Embryonic facial prominence (tissue), 1 donor: Measurements from ENCODE around the gene SPAG4.
A peak's percentile ranks its signal among the peaks of the same experiment; 100 is the strongest.

ENCODE experiments used
- DNase-seq: peaks from one replicate; pipeline ENCODE4 v3.0.0-alpha.2; 2016; ENCODE audit errors: extremely low spot score

The SPAG4 gene, protein sequence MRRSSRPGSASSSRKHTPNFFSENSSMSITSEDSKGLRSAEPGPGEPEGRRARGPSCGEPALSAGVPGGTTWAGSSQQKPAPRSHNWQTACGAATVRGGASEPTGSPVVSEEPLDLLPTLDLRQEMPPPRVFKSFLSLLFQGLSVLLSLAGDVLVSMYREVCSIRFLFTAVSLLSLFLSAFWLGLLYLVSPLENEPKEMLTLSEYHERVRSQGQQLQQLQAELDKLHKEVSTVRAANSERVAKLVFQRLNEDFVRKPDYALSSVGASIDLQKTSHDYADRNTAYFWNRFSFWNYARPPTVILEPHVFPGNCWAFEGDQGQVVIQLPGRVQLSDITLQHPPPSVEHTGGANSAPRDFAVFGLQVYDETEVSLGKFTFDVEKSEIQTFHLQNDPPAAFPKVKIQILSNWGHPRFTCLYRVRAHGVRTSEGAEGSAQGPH

DNA sequence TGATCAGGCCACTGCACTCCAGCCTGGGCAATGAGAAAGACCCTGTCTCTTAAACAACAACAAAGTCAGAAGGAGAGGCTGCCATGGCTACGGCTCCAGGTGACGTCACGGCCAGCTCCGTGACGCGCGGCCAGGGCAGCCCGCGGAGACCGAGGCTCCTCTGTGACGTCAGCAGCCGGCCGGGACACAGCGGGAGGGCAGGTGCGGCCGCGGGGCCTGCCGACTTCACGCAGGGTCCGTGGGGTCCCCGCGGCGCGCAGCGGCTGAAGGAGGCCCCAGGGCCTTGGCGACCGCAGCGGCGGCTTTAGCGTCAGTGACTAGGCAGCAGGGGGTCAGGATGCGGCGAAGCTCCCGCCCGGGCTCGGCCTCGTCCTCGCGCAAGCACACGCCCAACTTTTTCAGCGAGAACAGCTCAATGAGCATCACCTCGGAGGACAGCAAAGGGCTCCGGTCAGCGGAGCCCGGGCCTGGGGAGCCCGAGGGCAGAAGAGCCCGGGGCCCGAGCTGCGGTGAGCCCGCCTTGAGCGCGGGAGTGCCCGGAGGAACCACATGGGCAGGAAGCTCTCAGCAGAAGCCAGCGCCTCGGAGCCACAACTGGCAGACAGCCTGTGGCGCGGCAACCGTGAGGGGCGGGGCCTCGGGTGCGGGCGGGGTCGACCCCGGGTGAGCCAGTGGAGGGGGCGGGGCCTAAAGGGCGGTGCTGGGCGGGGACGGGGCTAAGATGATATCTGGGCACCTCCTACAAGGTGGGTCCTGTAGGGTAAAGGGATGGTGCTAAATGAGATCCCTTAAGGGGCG lies at the start of gene SPAG4:
Gene SPAG4, plus strand, starts transcription at position 163 of the 798 bp plus-strand sequence. Its CDS starts 175 bp downstream, at position 338.
- DNase-seq = peak; percentile 79

DNA sequence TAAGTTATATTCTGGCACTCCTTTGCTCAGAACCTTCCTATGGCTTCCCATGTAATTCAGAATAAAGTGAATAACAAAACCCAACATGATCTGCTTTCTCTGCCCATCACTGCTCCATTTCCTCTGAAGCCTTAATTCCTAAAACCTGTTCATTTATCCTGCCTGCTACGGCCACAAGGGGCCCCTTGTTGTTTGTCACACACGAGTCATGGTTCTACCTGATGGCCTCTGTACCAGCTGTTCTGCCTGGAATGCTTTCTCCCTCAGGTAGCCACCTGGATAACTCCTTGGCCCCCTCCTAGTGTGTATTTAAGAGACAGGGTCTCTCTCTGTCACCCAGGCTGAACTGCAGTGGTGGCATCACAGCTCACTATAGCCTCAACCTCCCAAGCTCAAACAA lies 47.0 kb upstream of the SPAG4 start:
- DNase-seq = no peak

DNA sequence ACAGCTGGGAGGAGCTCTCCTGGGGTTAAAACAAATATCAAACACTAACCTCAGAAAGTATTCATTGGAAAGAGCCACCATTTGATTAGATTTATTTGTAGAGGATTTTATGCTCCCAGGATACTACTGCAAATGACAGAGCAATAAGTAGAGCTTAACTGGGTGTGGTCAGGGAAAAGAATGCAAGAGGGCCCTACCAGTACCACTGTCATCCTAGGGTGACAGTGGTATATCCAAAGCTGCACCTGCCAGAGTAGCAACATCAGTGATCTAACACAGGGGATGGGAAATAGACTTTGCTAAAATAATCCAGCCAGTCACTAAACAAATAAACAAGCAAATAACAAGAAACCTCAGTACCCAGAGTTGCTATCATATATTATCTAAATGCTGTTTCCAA lies 44.1 kb upstream of the SPAG4 start:
- DNase-seq = no peak

DNA sequence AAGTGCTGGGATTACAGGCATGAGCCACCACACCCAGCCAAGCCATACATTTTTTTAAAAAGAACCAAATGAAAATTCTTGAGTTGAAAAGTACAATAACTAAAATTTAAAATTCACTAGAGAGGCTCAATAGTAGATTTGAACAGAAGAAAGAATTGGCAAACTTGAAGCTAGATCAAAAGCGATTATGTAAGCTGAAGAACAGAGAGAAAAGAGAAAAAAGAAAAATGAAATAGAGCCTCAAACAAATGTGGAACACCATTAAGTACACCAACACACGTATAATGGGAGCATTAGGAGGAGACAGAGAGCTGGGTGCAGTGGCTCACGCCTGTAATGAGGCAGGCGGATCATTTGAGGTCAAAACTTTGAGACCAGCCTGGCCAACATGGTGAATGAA lies 42.8 kb upstream of the SPAG4 start:
- DNase-seq = no peak

DNA sequence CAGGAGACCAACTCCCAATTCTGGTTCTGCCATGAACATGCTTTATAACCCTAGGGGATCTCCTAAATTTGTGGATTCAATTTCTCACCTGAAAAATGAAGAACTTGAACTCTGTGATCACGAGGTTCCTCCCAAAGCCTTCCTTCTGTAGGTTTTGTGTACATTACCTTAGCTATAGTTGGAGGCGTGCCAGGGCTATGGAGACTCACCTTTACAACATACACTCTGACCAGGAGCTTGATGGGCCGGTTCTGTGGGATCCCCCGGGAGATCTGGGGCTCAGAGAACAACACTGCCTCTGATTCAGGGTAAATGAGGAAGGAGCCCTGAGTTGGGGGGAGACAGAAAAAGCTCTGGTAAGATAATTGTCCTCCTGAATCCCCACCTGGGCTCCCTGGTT lies 39.7 kb upstream of the SPAG4 start:
- no peak for DNase-seq

DNA sequence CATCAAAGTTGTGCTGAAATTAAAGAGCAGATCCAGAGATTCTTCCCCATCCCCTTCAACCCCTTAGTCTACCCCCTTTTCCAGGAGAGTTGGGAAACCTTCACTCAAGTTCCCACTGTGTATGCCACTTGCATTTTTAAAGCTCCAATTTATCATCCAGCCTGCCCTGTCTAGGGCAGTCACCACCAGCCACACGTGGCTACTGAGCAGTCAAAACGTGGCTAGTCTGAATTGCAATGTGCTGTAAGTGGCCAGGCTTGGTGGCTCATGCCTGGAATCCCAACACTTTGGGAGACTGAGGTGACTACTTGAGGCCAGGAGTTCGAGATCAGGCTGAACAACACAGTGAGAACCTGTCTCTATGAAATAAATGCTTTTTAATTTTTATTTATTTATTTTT lies 38.8 kb upstream of the SPAG4 start:
- DNase-seq = no peak

DNA sequence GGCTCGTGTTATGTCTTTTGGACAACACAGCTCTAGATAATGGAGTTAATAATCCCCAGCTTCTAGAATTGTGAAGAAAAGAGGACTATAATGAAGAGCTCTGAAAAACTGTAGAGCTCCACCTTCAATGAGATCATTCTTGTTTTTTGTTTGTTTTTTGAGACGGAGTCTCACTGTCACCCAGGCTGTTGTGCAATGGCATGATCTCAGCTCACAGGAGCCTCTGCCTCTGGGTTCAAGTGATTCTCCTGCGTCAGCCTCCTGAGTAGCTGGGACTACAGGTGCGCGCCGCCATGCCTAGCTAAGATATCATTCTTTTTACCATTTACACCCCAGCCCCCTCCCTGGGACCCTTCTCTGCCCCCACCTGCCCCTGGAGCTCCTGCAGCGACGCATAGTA lies 37.2 kb upstream of the SPAG4 start:
- no peak for DNase-seq

DNA sequence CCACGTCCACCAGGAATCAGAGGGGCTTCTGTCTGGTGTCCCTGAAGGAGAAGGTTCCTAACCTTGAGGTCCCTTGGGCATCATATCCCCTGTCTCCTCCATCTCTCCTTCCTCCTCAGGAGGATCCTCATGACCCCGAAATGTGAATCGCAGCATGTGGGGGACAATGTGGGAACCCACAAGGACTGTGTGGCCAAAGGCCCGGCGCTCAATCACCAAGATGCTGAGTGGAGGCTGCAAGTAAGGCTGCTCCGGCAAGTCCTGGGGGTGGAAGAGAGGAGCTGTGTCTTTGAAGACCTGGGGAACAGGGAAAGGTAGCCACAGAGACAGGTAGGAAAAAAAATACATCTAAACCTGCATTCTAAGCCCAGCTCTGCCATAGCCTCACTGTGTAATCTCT lies 36.4 kb upstream of the SPAG4 start:
- DNase-seq = no peak

DNA sequence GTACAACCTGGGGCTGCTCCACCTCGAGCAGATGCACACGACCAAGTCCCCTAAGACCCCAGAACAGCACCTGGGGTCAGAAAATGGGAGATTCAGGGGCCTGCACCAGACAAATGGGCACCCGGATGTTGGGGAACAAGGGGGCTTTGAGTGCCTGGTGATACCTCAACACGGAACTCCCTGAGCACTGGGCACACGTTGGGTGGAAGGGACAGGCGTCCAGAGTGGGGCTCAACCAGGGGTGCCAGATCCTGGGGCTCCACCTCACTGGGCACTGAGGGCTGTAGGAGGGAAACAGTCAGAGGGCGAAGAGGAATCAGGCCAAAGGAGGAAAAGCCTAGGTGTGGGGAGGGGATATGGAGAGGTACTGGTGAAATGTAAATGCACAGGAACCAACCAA lies 33.5 kb upstream of the SPAG4 start:
- DNase-seq = no peak

DNA sequence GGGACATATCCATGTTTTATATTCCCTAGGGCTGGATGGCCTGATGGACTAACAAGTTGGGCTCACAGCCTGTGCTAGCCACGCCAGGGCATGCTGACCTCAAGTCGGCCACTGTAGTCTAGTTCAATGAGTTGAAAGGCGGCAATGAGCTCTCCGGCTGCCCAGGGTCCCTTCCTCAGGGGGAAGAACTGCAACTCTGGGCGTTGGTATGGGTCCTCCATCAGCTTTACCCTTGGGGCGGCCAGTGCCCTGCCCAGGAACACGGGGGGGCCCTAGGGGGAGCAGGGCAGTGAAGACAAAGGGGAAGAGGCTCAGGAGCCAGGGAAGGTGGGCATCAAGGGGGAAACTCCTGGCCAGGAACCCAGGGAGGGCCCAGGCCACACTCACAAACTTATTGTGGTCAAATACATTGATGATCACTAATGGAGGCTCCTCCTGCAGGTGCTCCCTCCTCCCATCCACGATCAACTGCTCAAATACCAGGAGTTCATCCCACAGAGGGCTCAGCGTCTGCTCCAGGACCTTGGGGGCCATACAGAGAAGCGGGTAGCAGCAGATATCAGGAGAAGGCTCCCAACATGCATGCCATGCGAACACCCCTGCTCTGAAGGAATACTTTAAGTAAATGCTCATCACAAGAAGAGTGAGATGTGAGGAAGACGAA lies 32.8 kb upstream of the SPAG4 start:
- no peak for DNase-seq

DNA sequence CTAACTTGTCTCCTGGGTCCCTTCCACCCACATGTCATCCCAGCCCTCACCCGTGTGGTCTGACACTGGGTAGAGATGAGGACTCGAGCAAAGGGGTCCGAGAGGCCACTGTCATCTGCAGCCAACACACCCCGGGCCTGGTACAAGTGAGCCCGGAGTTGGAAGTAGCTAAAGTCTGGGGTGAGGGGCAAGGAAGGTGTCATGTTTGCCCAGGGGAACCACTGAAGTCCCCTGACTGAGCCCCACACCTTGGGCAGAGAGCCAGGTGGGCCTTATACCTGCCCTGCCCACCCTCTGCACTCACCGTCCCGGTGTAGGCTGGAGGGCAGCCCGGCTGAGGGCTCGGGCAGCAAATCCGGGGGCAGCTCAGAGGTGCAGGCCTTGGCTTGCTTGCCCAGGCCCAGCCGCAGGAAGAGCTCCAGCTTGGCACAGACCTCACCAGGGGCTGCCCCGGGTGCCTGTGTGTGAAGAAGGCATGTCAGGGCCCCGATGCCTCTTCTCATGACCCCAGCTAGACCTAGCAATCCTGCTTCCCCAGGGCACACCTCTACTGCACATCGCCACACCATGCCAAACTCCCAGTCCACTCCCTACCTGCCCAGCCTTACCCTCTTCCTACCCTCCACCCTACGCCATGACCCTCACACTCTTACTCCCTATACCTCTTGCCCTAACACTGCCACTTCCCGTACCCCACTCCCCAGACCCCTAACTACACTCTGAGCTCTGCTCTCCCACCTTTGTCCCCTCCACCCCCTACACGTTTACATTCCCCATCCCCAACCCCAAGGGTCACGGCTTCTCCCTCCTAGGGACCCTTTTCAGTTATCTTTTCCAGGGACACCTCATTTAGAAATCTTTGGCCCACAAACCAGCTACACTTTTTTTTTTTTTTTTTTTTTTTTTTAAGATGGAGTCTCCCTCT lies 31.7 kb upstream of the SPAG4 start:
- DNase-seq = no peak

DNA sequence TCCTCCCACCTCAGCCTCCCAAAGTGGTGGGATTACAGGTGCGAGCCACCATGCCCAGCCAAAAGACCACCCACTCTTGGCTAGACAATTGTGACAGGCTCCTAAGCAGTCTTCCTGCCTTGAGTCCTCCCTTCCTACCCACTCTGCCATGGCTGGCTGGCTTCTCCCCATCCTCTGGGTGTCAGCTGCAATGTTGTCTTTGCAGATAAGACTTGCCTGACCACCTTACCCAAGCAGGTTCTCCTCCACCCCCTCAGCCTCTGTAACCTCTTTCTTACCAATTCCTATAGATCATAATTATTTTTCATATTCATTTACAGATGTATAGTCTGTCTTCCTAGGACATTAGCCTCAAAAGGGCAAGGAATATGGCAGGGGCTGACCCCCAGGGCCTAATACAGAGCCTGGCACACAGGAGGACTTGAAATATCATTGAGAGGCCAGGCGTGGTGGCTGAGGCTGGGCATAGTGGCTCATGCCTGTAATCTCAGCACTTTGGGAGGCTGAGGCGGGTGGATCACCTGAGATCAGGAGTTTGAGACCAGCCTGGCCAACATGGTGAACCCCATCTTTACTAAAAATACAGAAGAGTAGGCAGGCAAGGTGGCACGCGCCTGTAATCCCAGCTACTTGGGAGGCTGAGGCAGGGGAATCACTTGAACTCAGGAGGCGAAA lies 28.7 kb upstream of the SPAG4 start:
- no peak for DNase-seq

DNA sequence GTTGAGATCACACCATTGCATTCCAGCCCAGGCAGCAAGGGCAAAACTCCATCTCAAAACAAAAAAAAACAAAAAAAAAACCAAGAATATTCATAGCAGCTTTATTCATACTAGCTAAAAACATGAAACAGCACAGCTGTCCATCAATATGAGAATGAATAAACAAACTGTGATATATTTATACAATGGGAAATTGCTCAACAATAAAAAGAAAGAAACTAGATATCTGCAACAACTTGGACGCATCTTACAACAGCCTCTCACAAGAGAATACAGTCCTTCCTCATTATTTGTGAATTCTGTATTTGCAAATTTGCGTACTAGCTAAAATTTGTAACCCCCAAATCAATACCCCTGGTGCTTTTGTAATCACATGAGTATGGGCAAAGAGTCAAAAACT lies 28.2 kb upstream of the SPAG4 start:
- DNase-seq = no peak

DNA sequence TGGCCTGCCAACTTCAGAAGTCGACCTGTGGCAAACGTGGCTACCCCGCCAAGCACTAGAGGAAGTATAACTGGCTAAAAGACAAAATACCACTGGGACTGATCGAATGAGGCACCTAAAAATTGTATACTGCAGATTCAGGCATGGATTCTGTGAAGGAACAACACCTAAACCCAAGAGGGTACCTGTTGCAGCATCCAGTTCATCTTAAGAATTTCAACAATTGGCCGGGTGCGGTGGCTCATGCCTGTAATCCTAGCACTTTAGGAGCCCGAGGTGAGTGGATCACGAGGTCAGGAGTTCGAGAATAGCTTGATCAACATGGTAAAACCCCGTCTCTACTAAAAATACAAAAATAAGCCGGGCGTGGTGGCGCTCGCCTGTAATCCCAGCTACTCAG lies 27.2 kb upstream of the SPAG4 start:
- no peak for DNase-seq

DNA sequence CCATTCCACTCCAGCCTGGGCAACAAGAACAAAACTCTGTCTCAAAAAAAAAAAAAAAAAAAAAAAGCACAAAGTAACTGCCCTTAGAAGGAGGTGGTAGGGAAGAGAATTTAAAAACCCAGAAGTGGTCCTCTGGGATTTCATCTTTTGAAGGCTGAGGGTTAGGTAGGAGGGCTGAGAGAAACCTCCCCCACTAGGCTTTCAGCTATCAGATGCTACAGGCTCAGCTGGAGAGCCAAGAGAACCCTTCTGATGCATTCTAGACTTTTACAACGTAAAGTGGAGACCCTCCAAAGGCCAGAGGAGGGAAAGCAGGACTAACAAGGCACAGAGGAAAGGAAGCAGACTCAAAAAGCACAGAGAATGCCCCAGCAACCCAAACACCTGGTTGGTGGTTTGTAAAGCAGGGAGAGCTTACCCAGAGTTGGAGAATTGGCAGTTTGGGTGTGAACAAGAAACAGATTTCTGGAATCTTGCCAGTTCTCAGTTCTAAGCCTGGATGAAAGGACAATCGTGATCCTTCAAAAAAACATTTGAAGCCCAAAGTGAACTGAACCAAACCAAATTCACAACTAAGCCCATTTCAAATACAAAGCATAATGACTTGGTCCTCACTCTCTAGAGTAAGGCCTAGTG lies 23.2 kb upstream of the SPAG4 start:
- DNase-seq = no peak

DNA sequence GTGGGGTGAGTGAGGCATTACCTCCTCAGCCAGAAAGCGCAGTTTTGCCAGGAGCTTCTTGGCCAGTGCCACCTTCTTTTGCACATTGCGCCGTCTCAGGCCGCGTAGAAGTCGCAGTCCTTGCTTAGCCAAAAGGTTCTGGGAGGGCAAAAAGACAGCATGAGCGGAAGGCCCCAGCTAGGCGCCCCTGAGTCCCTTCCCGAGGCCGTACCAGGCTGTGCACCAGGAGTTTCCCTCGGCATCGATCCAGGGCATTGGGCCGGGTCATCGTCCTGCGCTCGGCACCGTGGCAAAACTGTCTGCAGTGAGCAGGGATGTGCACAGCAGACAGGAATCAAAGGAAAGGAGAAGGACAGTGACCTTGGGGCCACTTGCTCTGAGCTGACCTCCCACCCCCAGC lies 20.2 kb upstream of the SPAG4 start:
- no peak for DNase-seq

DNA sequence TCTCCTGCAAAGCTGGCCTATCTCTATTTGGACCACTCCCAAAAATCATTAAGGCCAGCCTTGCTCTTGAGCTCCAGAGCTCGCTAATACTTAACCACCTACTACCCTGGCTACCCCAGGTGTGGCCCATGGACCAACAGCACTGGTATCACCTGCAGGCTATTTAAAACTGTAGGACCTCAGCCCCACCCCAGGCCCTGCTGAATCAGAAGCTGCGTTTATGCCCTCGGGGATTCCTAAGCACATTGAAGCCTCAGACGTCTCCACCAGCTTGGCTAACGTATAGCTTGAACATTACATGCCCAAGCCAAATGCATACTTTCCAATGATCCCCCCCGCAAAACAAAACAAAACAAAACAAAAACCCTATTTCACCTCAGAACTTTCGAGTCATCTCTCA lies 19.7 kb upstream of the SPAG4 start:
- no peak for DNase-seq

DNA sequence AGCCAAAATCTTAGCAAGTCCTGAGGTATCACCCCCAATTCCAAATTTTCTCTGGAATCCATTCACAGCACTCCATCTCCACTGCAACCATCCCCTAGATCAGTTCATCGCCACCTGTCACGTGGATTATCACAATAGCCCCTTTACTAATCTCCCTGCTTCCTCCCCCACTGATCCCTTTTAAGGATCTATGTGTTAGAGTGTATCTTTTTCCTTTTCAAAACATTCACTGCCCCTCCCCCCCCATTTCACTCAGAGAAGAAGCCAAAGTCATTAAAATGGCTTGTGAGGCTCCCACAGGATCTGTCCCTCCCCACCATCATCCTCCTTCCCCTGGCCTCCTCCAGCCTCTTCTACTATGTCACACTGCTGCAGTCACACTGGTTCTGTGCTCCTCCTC lies 18.4 kb upstream of the SPAG4 start:
- no peak for DNase-seq

DNA sequence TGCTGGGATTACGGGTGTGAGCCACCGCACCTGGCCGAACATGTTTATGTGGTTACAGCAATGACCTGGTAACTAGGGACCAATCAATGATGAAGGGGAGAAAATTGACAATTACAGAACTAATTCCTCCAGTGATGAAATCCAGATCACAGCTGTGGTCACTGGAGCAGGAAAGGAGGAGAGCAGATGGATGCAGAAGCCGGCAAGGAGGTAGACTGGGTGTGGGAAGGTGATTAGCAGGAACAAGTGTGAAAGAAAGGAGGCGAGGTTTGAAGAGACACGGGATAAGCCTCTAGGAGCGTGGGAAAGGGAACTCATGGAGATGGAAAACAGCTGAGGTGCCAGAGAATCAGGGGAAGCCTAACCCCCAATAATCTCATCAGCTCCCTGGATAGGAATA lies 17.2 kb upstream of the SPAG4 start:
- DNase-seq = no peak
